H9 (cell line): Measurements from ENCODE around the gene TFEB. TPM values are rescaled to one million over a fixed set of nuclear protein-coding genes. Genes with fewer than 3 reads are reported as not detected.

ENCODE experiments used
- DNase-seq: peaks from one replicate; pipeline ENCODE4 v3.0.0-alpha.2; 2017
- H2AFZ ChIP-seq: one replicate; pipeline ENCODE4 v1.6.1; 2013; ENCODE audit warnings: mild to moderate bottlenecking, low read length, control low read depth, moderate library complexity
- H2AK5ac ChIP-seq: 2 replicates; pipeline ENCODE4 v1.6.1; 2013; ENCODE audit warnings: low read length, control low read depth, mixed read lengths; ENCODE audit not compliant: insufficient read length
- H2BK120ac ChIP-seq: one replicate; pipeline ENCODE4 v1.6.1; 2013; ENCODE audit warnings: low read depth, mild to moderate bottlenecking, low read length, control low read depth, inconsistent platforms; ENCODE audit not compliant: poor library complexity, severe bottlenecking
- H2BK12ac ChIP-seq: 2 replicates; pipeline ENCODE4 v1.6.1; 2013; ENCODE audit warnings: low read length, control low read depth, mixed read lengths, low read depth; ENCODE audit not compliant: insufficient read length
- H2BK15ac ChIP-seq: 2 replicates; pipeline ENCODE4 v1.6.1; 2013; ENCODE audit warnings: low read depth, low read length, control low read depth
- H2BK20ac ChIP-seq: one replicate; pipeline ENCODE4 v1.6.1; 2013; ENCODE audit warnings: low read depth, mild to moderate bottlenecking, low read length, control low read depth, inconsistent platforms; ENCODE audit not compliant: poor library complexity, severe bottlenecking
- H2BK5ac ChIP-seq: 2 replicates; pipeline ENCODE4 v1.6.1; 2013; ENCODE audit warnings: low read length, control low read depth, mixed read lengths; ENCODE audit not compliant: insufficient read length
- H3K14ac ChIP-seq: 2 replicates; pipeline ENCODE4 v1.6.1; 2013; ENCODE audit warnings: low read length, control low read depth; ENCODE audit not compliant: insufficient read depth
- H3K18ac ChIP-seq: 2 replicates; pipeline ENCODE4 v1.6.1; 2013; ENCODE audit warnings: low read depth, mild to moderate bottlenecking, mixed read lengths, low read length, control low read depth; ENCODE audit not compliant: insufficient read length
- H3K23ac ChIP-seq: 2 replicates; pipeline ENCODE4 v1.6.1; 2013; ENCODE audit warnings: low read length, control low read depth, mixed read lengths, low read depth; ENCODE audit not compliant: insufficient read length
- H3K23me2 ChIP-seq: 2 replicates; pipeline ENCODE4 v1.6.1; 2013; ENCODE audit warnings: low read depth, mild to moderate bottlenecking, mixed read lengths, low read length, control low read depth; ENCODE audit not compliant: insufficient read length, poor library complexity, severe bottlenecking
- H3K27ac ChIP-seq: 2 replicates; pipeline ENCODE4 v1.5.1; 2013; ENCODE audit warnings: low read length, control low read depth, mixed read lengths, low read depth; ENCODE audit not compliant: insufficient read length
- H3K27me3 ChIP-seq: 2 replicates; pipeline ENCODE4 v1.6.1; 2013; ENCODE audit warnings: low read length, control low read depth, inconsistent platforms; ENCODE audit not compliant: insufficient read depth
- H3K4ac ChIP-seq: 2 replicates; pipeline ENCODE4 v1.6.1; 2013; ENCODE audit warnings: low read depth, mild to moderate bottlenecking, control low read depth, inconsistent platforms, low read length, moderate library complexity
- H3K4me1 ChIP-seq: 2 replicates; pipeline ENCODE4 v1.6.1; 2013; ENCODE audit warnings: low read length, control low read depth, inconsistent platforms; ENCODE audit not compliant: insufficient read depth
- H3K4me2 ChIP-seq: 2 replicates; pipeline ENCODE4 v1.6.1; 2013; ENCODE audit warnings: low read length, control low read depth, mixed read lengths; ENCODE audit not compliant: insufficient read length, insufficient read depth
- H3K56ac ChIP-seq: 2 replicates; pipeline ENCODE4 v1.6.1; 2013; ENCODE audit warnings: low read depth, mild to moderate bottlenecking, mixed read lengths, low read length, control low read depth; ENCODE audit not compliant: insufficient read length
- H3K79me1 ChIP-seq: 2 replicates; pipeline ENCODE4 v1.6.1; 2013; ENCODE audit warnings: low read depth, mild to moderate bottlenecking, moderate library complexity, low read length, control low read depth, inconsistent platforms; ENCODE audit not compliant: insufficient read depth, poor library complexity, severe bottlenecking
- H3K79me2 ChIP-seq: 2 replicates; pipeline ENCODE4 v1.6.1; 2013; ENCODE audit warnings: low read length, control low read depth, inconsistent platforms; ENCODE audit not compliant: insufficient read depth
- H3K9ac ChIP-seq: 2 replicates; pipeline ENCODE4 v1.6.1; 2013; ENCODE audit warnings: low read length, control low read depth, mixed read lengths; ENCODE audit not compliant: insufficient read length; ENCODE audit errors: extremely low read depth
- H3K9me3 ChIP-seq: one replicate; pipeline ENCODE4 v1.6.1; 2013; ENCODE audit warnings: low read depth, low read length, inconsistent platforms; ENCODE audit not compliant: control insufficient read depth
- H3T11ph ChIP-seq: one replicate; pipeline ENCODE4 v1.6.1; 2013; ENCODE audit warnings: mild to moderate bottlenecking, low read length, control low read depth, inconsistent platforms
- H4K20me1 ChIP-seq: one replicate; pipeline ENCODE4 v1.6.1; 2013; ENCODE audit not compliant: control insufficient read depth, insufficient read length, insufficient read depth
- H4K5ac ChIP-seq: 2 replicates; pipeline ENCODE4 v1.6.1; 2013; ENCODE audit warnings: low read depth, mild to moderate bottlenecking, mixed read lengths, low read length, control low read depth; ENCODE audit not compliant: insufficient read length
- H4K8ac ChIP-seq: replicated peaks from 2 replicates; pipeline ENCODE4 v1.6.1; 2013; ENCODE audit warnings: low read length, control low read depth, mixed read lengths, low read depth; ENCODE audit not compliant: insufficient read length
- H4K91ac ChIP-seq: 2 replicates; pipeline ENCODE4 v1.6.1; 2013; ENCODE audit warnings: low read depth, mild to moderate bottlenecking, moderate library complexity, mixed read lengths, low read length, control low read depth; ENCODE audit not compliant: insufficient read length
- H3K27ac Mint-ChIP-seq, 3 experiments: 2 replicates in 2 of 3; 3 replicates in 1 of 3; pipeline ENCODE4 v1.8.0; 2020 to 2021; ENCODE audit warnings: mixed read lengths in 3 of 3, mild to moderate bottlenecking in 1 of 3, moderate library complexity in 1 of 3
- H3K27me3 Mint-ChIP-seq: 2 replicates; pipeline ENCODE4 v1.8.0; 2021; ENCODE audit warnings: low read depth, mild to moderate bottlenecking, moderate library complexity, mixed read lengths
- H3K36me3 Mint-ChIP-seq, 3 experiments: 2 replicates in 2 of 3; 3 replicates in 1 of 3; pipeline ENCODE4 v1.8.0; 2020 to 2021; ENCODE audit warnings: low read depth in 3 of 3, mixed read lengths in 3 of 3; ENCODE audit not compliant: insufficient read depth in 1 of 3
- H3K4me1 Mint-ChIP-seq, 2 experiments: 2 replicates each; pipeline ENCODE4 v1.8.0; 2020; ENCODE audit warnings: mixed read lengths in 2 of 2
- H3K4me3 Mint-ChIP-seq, 2 experiments: 2 replicates in 1 of 2; 3 replicates in 1 of 2; pipeline ENCODE4 v1.8.0; 2020 to 2021; ENCODE audit warnings: mild to moderate bottlenecking in 2 of 2, mixed read lengths in 2 of 2, moderate library complexity in 1 of 2
- H3K9me3 Mint-ChIP-seq, 2 experiments: 2 replicates in 1 of 2; 3 replicates in 1 of 2; pipeline ENCODE4 v1.8.0; 2020; ENCODE audit warnings: mild to moderate bottlenecking in 2 of 2, mixed read lengths in 2 of 2, moderate library complexity in 1 of 2
- WGBS: extraction: QIAGEN DNeasy Blood & Tissue Kit; methylation state at CpG from one replicate; pipeline ENCODE4 v1.1.7; 2013; ENCODE audit warnings: missing lambda C conversion rate, low lambda C conversion rate, mixed read lengths; ENCODE audit not compliant: insufficient read length; ENCODE audit errors: extremely low coverage; 5-methylcytosine and 5-hydroxymethylcytosine counted together
- total RNA-seq: library from RNA; stranded (reverse); gene quantifications from 2 replicates; pipeline ENCODE4 v1.2.1, GENCODE V29; 2021
- TF ChIP-seq, protein P1 (sequence below): fragments of 200-600 bp; sonication (generic); conservative IDR thresholded peaks from 3 replicates; pipeline ENCODE4 v1.8.0; 2021; ENCODE audit warnings: antibody characterized with exemption, mild to moderate bottlenecking

The TFEB gene
- total RNA-seq, 1 experiment from 2014 or later: 1.2 TPM

DNA sequence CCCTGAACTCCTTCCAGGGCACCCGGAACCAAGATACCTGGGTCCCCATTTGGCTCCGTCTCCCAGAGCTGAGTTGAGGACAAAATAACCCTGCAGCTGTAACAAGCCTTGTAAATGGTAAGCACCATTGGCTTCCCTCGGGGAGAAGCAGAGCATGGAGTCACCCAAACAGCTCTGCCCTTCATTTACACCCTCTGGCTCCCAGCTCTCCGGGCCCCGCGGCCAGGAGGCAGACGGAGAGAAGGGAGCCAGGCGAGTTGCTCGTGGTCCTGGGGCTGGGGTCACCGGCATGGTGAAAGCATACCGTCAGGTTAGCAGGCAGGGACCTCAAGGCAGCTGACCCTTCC lies 2.1 kb downstream of the TFEB start:
- Mint-ChIP-seq H3K27ac (no peak overlapping the region), H3K36me3 (no peaks in the 10 kb centered on the region), H3K4me3 (peak overlapping the region; percentile 72 to 93), H3K9me3 (no peaks in the 10 kb centered on the region; a peak in 1 of 5 replicates), H3K27me3 (peaks cover 31% of the 10 kb centered on the region), H3K4me1 (peaks cover 52 to 53% of the 10 kb centered on the region in 2 experiments)
- Histone ChIP-seq H2BK15ac (no peak overlapping the region), H2BK20ac (no peak overlapping the region), H3K14ac (no peak overlapping the region), H4K91ac (no peak overlapping the region), H2AK5ac (no peak overlapping the region), H4K5ac (no peak overlapping the region), H3K27me3 (no peaks in the 10 kb centered on the region), H4K20me1 (no peaks in the 10 kb centered on the region), H3K56ac (no peak overlapping the region), H3K4me1 (peaks cover 11% of the 10 kb centered on the region; the same call in 1 of the 2 replicates), H2BK120ac (no peak overlapping the region), H3K27ac (no peak overlapping the region), H2BK12ac (no peak overlapping the region), H3K18ac (no peak overlapping the region), H3K4me2 (peak overlapping the region; percentile 55), H3K79me1 (no peaks in the 10 kb centered on the region), H3K4ac (no peak overlapping the region), H3K79me2 (no peaks in the 10 kb centered on the region), H2BK5ac (no peak overlapping the region), H4K8ac (no peak overlapping the region), H3K23me2 (peaks cover 12% of the 10 kb centered on the region), H3T11ph (no peak overlapping the region), H3K23ac (no peak overlapping the region), H3K9ac (no peak overlapping the region), H3K9me3 (no peaks in the 10 kb centered on the region), H2AFZ (no peak overlapping the region)
- no peak for DNase-seq
- WGBS: no CpG with 5 or more reads among the region's 11 CpGs
- TF ChIP-seq, protein P1, sequence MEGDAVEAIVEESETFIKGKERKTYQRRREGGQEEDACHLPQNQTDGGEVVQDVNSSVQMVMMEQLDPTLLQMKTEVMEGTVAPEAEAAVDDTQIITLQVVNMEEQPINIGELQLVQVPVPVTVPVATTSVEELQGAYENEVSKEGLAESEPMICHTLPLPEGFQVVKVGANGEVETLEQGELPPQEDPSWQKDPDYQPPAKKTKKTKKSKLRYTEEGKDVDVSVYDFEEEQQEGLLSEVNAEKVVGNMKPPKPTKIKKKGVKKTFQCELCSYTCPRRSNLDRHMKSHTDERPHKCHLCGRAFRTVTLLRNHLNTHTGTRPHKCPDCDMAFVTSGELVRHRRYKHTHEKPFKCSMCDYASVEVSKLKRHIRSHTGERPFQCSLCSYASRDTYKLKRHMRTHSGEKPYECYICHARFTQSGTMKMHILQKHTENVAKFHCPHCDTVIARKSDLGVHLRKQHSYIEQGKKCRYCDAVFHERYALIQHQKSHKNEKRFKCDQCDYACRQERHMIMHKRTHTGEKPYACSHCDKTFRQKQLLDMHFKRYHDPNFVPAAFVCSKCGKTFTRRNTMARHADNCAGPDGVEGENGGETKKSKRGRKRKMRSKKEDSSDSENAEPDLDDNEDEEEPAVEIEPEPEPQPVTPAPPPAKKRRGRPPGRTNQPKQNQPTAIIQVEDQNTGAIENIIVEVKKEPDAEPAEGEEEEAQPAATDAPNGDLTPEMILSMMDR: no peak
